T-helper 2 cell treated with Interferon-gamma antibody and Interleukin-4, amounts not matched to agents 5 μg/mL and 100 μg/mL, for 36 hours (primary cell): ENCODE results near the gene RALGAPB.
"Not testable (repeated sequence)": the region's sequence is repeated elsewhere in the genome, so short reads cannot be mapped to it uniquely, and the experiment has no call there.

ENCODE experiments used
- DNase-seq: peaks from one replicate; pipeline ENCODE4 v3.0.0; 2021; ENCODE audit warnings: low spot score
- H3K27ac Mint-ChIP-seq: one replicate; pipeline ENCODE4 v1.8.0; 2021; ENCODE audit warnings: mild to moderate bottlenecking, mixed read lengths
- H3K27me3 Mint-ChIP-seq: one replicate; pipeline ENCODE4 v1.8.0; 2021; ENCODE audit warnings: low read depth, mixed read lengths
- H3K36me3 Mint-ChIP-seq: one replicate; pipeline ENCODE4 v1.8.0; 2021; ENCODE audit warnings: low read depth, mixed read lengths
- H3K4me1 Mint-ChIP-seq: one replicate; pipeline ENCODE4 v1.8.0; 2021; ENCODE audit warnings: low read depth, mixed read lengths
- H3K4me3 Mint-ChIP-seq: one replicate; pipeline ENCODE4 v1.8.0; 2022; ENCODE audit warnings: mild to moderate bottlenecking, moderate library complexity, mixed read lengths
- H3K9me3 Mint-ChIP-seq: one replicate; pipeline ENCODE4 v1.8.0; 2021; ENCODE audit warnings: mixed read lengths

RALGAPB gene

DNA sequence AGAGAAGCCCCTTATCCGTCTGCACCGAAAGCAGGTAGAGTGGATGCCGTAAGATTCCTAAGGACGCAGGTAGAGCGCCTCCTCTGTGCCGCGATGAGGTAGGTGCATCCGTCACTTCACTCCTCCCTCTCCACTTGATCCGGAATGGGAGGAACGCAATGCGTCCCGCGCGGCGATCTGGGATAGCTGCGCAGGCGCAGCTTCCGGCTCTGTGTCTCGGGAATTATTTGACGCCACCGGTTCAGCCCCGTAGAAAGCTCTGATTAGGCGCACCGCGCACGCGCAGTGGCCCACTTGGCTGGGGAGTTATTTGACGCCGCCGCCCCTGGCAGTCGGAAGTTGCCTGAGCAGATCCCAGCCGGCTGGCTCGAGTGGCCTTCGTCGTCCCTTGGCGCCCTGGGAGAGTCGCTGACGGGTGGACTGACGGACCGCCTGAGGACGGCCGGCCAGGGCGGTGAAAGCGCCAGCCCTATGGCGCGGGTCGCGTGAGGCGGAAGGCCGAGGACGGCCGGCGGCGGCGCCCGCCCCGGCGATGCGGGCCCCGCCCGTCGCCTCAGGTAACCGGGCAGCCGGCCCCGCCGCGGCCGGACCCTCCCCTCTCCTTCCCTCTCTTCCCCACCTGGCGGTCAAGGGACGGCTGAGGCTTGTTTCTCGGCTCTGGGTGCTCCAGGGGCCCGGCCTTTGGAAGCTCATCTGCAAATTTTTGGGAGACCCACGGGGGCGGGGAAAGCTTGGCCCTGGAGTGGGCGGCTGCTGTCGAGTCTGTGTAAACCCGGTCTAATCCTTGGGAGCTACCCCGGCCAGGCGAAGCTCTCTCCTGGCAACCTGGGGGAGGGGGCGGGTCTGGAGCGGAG lies at the start of gene RALGAPB:
Gene RALGAPB (plus strand): TSS at position 331 of the 854 bp plus-strand sequence. CDS start 15,590 bp downstream, outside the sequence.
- Mint-ChIP-seq H3K4me1 (peaks cover 30% of the 10 kb centered on the region), H3K27me3 (peaks cover 7% of the 10 kb centered on the region), H3K4me3 (peak within 1 kb of the TSS; percentile 87), H3K36me3 (no peaks in the 10 kb centered on the region), H3K9me3 (no peaks in the 10 kb centered on the region), H3K27ac (peak within 1 kb of the TSS; percentile 87)
- peak; percentile 99 for DNase-seq

DNA sequence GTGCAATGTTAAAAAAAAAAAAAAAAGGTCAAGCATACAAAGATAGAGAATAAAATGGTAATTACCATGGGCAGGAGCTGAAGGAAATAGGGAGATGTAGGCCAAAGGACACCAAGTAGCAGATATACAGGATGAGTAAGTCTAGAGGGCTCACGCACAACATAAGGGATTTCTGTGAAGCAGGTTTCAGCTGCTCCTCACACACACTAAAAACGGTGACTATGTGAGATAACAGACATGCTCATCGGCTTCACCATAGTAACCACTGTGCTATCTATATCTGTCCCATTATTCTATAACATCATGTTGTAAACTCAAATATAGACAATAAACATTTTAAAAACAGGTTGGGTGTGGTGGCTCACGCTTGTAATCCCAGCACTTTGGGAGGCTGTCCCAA lies 49.1 kb upstream of the RALGAPB start:
- Mint-ChIP-seq H3K27me3 (no peaks in the 10 kb centered on the region), H3K9me3 (no peaks in the 10 kb centered on the region), H3K4me1 (peaks cover 10% of the 10 kb centered on the region), H3K27ac (peak overlapping the region; percentile 12), H3K36me3 (peaks cover 71% of the 10 kb centered on the region), H3K4me3 (no peak overlapping the region)
- DNase-seq: no peak

DNA sequence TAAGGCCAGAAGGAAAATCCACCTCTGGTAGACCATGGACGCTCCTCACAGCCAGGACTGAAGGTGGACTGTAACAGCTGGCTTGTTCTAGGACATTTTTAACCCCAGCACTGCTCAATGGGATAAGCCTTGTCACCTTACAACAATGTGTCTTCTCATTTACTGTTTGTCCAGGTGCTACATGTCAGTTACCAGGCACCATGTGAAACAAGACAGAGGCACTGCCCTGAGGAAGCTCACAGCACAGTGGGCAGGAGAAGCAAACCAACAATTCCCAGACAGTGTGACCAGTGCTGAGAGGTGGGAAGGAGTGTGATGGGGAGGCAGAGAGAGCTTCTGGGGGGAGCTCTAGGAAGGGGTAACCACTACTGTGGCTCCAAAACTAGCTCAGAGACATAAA lies 48.2 kb upstream of the RALGAPB start:
- H3K9me3 Mint-ChIP-seq: no peaks in the 10 kb centered on the region
- peaks cover 73% of the 10 kb centered on the region for H3K36me3 Mint-ChIP-seq
- H3K4me1 Mint-ChIP-seq: peaks cover 10% of the 10 kb centered on the region
- no peak overlapping the region for H3K4me3 Mint-ChIP-seq
- no peaks in the 10 kb centered on the region for H3K27me3 Mint-ChIP-seq
- no peak for DNase-seq
- H3K27ac Mint-ChIP-seq: no peak overlapping the region

DNA sequence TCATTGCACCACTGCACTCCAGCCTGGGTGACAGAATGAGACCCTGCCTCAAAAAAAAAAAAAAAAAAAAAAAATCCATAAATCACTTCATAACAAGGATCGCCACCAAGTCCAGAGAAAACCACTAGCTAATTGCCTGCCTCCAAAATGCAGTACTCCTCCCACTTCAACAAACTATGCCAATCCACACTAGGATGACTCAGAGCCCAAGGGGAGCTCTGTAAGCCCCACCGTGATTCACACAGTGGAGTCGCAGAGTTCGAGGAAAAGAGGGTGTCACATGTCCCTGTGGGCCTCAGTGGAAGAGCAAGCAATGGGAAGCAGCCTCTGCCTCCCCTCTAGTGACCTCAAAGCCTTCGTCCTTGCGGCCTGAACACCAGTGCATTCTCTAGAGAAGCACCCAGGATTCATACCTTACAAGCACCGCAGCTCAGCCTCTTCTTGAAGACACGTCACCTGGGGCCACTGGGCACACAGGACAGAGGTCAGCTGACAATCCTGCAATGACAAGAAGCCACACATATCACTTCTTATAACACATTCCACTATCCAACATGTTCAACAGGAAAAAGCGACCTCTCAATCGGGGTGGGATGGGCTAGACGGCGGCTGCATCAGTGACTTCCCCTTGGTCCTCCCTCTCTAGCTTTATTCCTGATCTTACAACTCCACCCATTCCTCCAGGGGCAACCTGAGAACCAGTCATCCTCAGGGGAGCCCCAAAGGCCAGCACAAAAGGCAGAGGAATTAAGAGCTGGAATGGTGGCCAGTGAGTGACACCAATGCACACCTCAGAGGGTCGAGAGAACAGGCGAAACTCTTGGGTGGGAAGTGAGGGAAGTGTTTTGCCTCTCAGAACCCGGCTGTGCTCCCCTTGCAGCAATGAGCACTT lies 46.4 kb upstream of the RALGAPB start:
- no peak for DNase-seq
- no peaks in the 10 kb centered on the region for H3K27me3 Mint-ChIP-seq
- peaks cover 68% of the 10 kb centered on the region for H3K36me3 Mint-ChIP-seq
- H3K4me1 Mint-ChIP-seq: peaks cover 17% of the 10 kb centered on the region
- no peak overlapping the region for H3K27ac Mint-ChIP-seq
- H3K4me3 Mint-ChIP-seq: no peak overlapping the region
- no peaks in the 10 kb centered on the region for H3K9me3 Mint-ChIP-seq

DNA sequence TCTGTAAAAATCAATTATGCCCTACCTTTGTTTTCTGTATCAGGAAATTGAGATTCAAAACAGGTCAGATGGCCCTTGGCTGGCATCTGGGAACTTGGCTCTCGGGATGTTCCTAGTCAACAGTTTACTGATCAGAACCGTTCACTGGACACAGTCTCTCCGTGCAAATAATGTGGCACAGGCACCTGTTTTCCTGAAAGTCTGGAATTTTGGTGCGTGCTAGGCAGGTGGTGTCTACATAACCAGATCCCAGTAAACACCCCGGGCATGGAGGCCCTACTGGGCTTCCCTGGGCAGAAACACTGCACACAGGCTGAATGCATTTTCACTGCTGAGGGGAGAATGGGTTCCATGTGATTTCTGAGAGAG lies 45.0 kb upstream of the RALGAPB start:
- no peak overlapping the region for H3K27ac Mint-ChIP-seq
- H3K4me1 Mint-ChIP-seq: peaks cover 30% of the 10 kb centered on the region
- H3K4me3 Mint-ChIP-seq: no peak overlapping the region
- no peak for DNase-seq
- no peaks in the 10 kb centered on the region for H3K9me3 Mint-ChIP-seq
- no peaks in the 10 kb centered on the region for H3K27me3 Mint-ChIP-seq
- peaks cover 68% of the 10 kb centered on the region for H3K36me3 Mint-ChIP-seq

DNA sequence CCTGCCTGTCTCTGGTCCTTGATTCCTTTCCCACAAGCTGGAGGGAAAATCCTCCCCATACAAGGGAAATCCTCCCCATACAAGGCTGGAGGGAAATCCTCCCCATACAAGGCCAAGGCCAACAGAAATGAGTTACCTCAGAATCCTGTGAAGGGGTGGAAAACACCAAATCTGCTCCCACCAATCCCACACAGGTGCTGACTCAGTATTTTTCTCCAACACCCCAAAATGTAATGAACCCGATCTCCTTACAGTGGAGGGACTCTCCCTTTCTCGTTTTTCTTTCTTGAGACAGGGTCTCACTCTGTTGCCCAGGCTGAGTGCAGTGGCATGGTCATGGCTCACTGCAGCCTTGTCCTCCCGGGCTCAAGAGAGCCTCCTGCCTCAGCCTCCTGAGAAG lies 43.8 kb upstream of the RALGAPB start:
- Mint-ChIP-seq H3K27me3 (no peaks in the 10 kb centered on the region), H3K4me1 (peaks cover 32% of the 10 kb centered on the region), H3K4me3 (no peak overlapping the region), H3K36me3 (peaks cover 72% of the 10 kb centered on the region), H3K27ac (no peak overlapping the region), H3K9me3 (no peaks in the 10 kb centered on the region)
- DNase-seq: no peak

DNA sequence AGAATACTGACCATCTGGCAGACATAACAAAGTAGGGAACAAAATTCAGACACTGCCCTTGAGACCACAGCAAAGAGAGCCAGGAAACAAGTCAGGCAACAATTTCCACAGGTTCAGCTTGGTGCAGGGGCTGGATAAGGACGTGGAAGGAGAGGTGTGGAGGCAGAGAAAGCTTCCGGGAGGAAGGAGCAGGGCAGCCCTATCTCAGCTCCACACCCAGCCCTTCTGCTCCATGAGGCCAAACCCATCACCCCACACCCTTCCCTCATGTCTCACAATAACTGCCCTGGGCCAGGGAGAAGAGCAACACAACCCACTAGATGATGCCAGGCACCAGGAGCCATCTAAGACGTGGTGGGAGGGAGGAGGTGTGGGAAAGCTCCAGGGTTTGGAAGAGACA lies 43.3 kb upstream of the RALGAPB start:
- Mint-ChIP-seq H3K27ac (no peak overlapping the region), H3K4me1 (peaks cover 35% of the 10 kb centered on the region), H3K27me3 (no peaks in the 10 kb centered on the region), H3K9me3 (no peaks in the 10 kb centered on the region), H3K4me3 (no peak overlapping the region), H3K36me3 (peaks cover 76% of the 10 kb centered on the region)
- DNase-seq: no peak

DNA sequence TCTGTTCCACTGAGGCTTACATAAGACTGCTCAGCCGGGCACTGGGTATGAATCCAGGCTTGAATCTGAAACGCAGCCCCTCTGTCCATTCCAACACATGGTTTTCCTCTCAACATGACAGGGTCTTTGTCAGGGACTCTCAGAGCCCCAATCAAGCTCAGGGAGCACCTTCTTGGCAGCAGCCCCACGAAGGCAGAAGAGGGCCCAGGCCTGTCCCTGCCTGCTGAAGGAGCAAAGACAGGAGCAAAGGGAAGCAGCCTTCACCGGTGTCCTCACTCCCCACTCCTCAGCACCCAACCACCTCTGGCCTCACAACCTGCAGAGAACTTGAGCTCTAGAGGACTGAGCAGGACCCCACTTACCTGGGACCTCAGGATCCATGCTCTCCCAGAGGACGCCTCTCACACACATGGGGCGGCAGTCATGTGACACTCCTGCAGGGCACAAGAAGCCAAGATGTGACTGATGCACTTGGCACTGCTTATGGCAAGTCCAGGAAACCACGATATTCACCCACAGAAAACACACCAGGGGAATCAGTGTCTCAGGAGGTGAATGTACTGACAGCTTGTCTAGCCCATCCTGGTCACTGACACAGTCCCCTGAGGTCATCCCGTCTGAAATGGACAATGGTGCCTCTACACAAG lies 41.8 kb upstream of the RALGAPB start:
- H3K4me1 Mint-ChIP-seq: peaks cover 35% of the 10 kb centered on the region
- no peak overlapping the region for H3K27ac Mint-ChIP-seq
- peaks cover 79% of the 10 kb centered on the region for H3K36me3 Mint-ChIP-seq

DNA sequence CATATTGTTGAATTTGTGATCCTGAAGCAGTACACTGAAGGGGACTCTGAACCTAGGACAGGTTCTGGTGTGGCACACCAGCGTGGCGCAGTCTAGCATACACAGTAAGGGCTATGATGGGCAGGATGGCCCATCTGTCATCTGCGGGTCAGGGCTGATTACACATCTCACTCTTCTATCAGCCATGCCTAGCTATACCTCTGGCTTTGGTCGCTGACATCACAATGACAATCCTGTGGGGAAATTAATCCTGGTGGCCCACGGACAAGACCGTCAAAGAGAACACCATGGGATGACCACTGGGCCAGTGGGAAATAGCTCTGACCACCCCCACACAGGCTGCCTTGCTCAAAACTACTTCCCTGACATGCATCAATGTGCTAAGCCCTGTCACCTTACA lies 40.4 kb upstream of the RALGAPB start:
- Mint-ChIP-seq H3K36me3 (peaks cover 64% of the 10 kb centered on the region), H3K27me3 (no peaks in the 10 kb centered on the region), H3K4me1 (peaks cover 29% of the 10 kb centered on the region), H3K4me3 (peak overlapping the region; percentile 53), H3K9me3 (no peaks in the 10 kb centered on the region), H3K27ac (no peak overlapping the region)
- DNase-seq: no peak

More for the DNA sequence above, 41.8 kb upstream of the RALGAPB start:
- Mint-ChIP-seq H3K9me3 (no peaks in the 10 kb centered on the region), H3K27me3 (no peaks in the 10 kb centered on the region), H3K4me3 (no peak overlapping the region)
- DNase-seq: no peak

DNA sequence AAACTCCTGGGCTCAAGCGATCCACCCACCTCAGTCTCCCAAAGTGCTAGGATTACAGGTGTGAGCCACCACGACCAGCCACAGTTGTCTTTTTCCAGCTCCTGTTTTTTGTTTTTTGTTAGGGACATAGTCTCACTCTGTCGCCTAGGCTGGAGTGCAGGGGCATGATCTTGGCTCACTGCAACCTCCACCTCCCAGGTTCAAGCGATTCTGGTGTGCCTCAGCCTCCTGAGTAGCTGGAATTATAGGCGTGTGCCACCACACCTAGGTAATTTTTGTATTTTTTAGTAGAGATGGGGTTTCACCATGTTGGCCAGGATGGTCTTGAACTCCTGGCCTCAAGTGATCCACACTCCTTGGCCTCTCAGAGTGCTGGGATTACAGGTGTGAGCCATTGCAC lies 39.8 kb upstream of the RALGAPB start:
- not testable (repeated sequence) for H3K9me3 Mint-ChIP-seq, H3K27ac Mint-ChIP-seq, DNase-seq, H3K27me3 Mint-ChIP-seq
- H3K36me3 Mint-ChIP-seq: peaks cover 60% of the 10 kb centered on the region
- H3K4me3 Mint-ChIP-seq: peak overlapping the region; percentile 95
- H3K4me1 Mint-ChIP-seq: peaks cover 29% of the 10 kb centered on the region

DNA sequence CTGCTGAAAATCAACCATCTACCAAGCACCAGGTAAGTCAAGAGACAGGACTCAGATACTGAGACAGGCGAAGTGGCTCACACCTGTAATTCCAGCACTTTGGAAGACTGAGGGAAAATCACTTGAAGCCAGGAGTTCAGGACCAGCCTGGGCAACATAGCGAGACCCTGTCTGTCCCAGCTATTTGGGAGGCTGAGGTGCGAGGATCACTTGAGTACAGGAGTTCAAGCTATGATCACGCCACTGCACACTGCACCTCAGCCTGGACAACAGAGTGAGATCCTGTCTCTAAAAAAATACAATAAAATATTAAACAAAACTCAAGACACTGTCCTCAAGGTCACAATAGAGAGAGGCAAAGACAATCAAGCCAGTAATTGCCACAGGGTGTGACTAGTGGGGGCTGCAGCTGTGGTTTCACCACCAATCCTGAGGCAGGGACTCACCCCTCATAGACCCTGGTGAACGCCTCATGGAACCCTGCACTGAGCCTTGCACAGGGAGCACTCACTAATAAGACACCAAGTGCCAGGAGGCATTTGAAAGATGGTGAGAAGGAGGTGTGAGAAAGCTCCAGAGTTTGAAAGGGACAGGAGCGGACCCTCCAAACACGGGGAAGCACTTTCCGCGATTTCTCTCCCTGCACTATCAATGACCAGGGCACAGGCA lies 39.2 kb upstream of the RALGAPB start:
- Mint-ChIP-seq H3K27me3 (no peaks in the 10 kb centered on the region), H3K4me1 (peaks cover 26% of the 10 kb centered on the region), H3K27ac (peak overlapping the region; percentile 93), H3K36me3 (peaks cover 55% of the 10 kb centered on the region), H3K4me3 (peak overlapping the region; percentile 95), H3K9me3 (no peaks in the 10 kb centered on the region)
- no peak for DNase-seq

DNA sequence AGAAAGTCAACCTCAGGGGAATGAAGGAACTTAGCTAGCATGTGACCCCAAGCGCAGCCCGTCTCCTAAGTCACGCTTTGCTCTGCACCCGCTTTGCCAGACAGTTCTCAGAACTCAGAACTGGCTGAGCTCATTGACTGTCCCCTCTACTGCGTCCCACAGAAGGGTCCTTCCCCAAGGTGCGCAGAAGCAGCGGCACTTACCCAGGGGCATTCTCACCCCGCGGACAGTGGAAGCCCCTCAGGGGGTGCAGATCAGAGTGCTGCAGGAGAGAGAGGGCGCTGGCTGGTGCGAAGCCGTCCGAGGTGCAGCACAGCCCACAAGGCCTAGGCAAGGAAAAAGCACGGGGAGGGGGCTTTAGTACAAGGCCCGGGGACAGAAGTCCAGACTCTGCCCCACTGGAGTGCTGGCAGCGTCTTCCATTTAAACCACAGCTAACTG lies 38.3 kb upstream of the RALGAPB start:
- no peak for DNase-seq
- Mint-ChIP-seq H3K36me3 (peaks cover 46% of the 10 kb centered on the region), H3K4me1 (peaks cover 26% of the 10 kb centered on the region), H3K27ac (peak overlapping the region; percentile 93), H3K4me3 (peak overlapping the region; percentile 95), H3K27me3 (peaks cover 7% of the 10 kb centered on the region), H3K9me3 (no peaks in the 10 kb centered on the region)

DNA sequence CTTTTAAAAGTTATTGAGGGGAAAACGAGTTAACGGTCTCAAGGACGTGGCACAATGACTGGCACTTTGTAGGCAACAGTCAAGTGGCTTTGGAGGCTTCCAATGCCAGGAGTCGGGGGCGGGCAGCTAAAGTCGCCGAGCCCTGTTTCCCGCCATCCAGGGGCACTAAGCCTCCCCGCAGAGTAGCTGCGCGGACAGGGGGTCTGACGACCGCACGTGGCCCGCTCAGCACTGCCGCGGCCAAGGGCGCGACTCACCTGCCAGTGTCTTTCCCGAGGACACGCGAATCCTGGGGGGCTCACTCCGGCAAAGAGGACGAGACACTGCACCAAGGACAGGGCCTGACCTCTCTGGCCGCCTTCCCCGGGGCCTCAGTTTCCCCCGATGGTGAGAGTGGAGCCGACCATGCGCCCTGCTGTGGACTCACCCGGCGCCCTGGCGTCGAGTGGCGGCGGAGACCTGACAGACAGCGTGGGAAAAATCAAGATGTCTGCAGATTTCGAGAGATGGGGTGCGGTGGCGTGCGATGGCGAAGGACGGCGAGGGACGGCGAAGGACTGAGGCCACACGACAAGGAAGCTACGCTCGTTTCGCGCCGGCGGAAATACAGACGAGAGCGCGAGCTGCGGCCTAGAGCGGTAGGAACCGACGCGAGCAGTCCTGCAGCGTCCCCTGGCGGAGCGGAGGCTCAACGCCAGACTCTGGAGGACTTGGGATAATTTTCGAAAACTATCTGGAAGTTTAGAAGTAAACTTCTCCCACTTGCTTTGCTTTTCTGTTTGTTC lies 37.7 kb upstream of the RALGAPB start, which contains the start of gene SNHG17:
Gene SNHG17 (minus strand): TSS at position 559 of the 785 bp plus-strand sequence.
- Mint-ChIP-seq H3K27me3 (peaks cover 9% of the 10 kb centered on the region), H3K9me3 (no peaks in the 10 kb centered on the region), H3K4me1 (peaks cover 24% of the 10 kb centered on the region), H3K36me3 (peaks cover 39% of the 10 kb centered on the region), H3K27ac (peak within 1 kb of the TSS; percentile 93), H3K4me3 (peak within 1 kb of the TSS; percentile 95)
- peak; percentile 89 for DNase-seq
